Parathyroid adenoma (tissue), 2 donors: ENCODE measurements around the gene CEBPG.

ENCODE experiments used
- H2AFZ ChIP-seq: fragments of 300-600 bp; sonication (generic); one replicate; pipeline ENCODE4 v1.7.0; 2017; ENCODE audit warnings: antibody characterized with exemption, mild to moderate bottlenecking
- H3K27ac ChIP-seq: fragments of 300-600 bp; sonication (generic); one replicate; pipeline ENCODE4 v1.7.0; 2017
- H3K27me3 ChIP-seq: fragments of 300-600 bp; sonication (generic); one replicate; pipeline ENCODE4 v1.7.0; 2017; ENCODE audit warnings: low read length; ENCODE audit not compliant: control insufficient read depth, insufficient read depth
- H3K36me3 ChIP-seq: fragments of 300-600 bp; sonication (generic); one replicate; pipeline ENCODE4 v1.7.0; 2017; ENCODE audit warnings: low read length; ENCODE audit not compliant: control insufficient read depth, insufficient read depth
- H3K4me1 ChIP-seq: fragments of 300-600 bp; sonication (generic); one replicate; pipeline ENCODE4 v1.7.0; 2017; ENCODE audit warnings: control low read depth
- H3K4me2 ChIP-seq: fragments of 300-600 bp; sonication (generic); one replicate; pipeline ENCODE4 v1.7.0; 2017; ENCODE audit warnings: low read length
- H3K4me3 ChIP-seq: fragments of 300-600 bp; sonication (generic); one replicate; pipeline ENCODE4 v1.7.0; 2017; ENCODE audit warnings: low read depth, low read length
- H3K79me2 ChIP-seq: fragments of 300-600 bp; sonication (generic); one replicate; pipeline ENCODE4 v1.7.0; 2017; ENCODE audit warnings: control low read depth
- H3K9ac ChIP-seq: fragments of 300-600 bp; sonication (generic); one replicate; pipeline ENCODE4 v1.7.0; 2017; ENCODE audit warnings: mild to moderate bottlenecking
- H3K9me3 ChIP-seq: fragments of 300-600 bp; sonication (generic); one replicate; pipeline ENCODE4 v1.7.0; 2017; ENCODE audit warnings: low read length; ENCODE audit not compliant: control insufficient read depth
- TF ChIP-seq, protein P1 (sequence below): fragments of 300-600 bp; sonication (generic); IDR thresholded peaks from one replicate; pipeline ENCODE4 v1.7.0; 2017; ENCODE audit warnings: antibody characterized with exemption, mild to moderate bottlenecking
- donor health status: primary hyperparathyroidism.

Gene CEBPG

DNA sequence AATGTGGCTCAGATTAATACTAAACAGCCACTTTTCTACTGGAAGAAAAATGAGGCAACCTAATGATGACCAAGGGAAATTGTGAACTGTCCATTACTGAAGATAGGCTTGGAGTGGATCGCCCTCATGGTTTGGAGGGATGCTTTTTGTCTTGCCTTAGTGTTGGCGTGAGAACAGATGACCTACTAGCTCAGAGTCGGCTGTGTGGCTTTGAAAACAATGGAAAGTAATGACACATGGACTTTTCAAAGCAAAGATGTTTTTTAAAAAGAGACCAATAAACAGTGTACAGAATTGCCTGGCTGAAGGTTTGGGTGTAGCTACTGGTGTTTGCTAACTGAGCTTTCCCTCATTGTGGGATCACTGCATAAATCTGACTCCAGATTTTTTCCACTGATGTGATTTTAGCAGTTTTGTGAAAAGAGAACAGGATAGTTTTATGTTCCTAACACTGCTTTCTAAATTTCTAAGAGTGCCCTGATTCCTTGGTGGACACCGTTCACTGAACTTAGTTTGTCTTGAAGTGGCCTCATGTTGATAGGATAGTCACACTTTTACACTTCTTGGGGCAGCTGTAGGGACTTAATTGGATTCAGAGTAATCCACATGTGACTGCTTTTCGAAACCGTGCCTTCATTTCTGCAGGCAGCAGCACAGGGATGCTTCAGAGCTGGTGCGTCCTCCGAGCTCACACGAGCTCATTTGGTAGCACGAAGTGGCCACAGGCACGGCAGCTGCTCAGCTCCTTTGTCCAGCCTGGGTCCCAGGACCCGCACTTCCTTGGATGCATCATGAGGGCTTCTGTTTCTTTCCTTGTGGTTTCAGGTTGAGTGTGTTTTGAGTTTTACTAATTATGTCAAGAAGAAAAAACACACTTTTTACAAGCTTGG, 4.3 kb downstream of the CEBPG start:
- Histone ChIP-seq H3K36me3 (no peaks in the 10 kb centered on the region), H3K4me2 (no peak overlapping the region), H3K27ac (no peak overlapping the region), H3K4me1 (peaks cover 10% of the 10 kb centered on the region), H3K4me3 (no peak overlapping the region), H3K9ac (no peak overlapping the region), H3K9me3 (no peaks in the 10 kb centered on the region), H3K79me2 (peaks cover 29% of the 10 kb centered on the region), H2AFZ (no peak overlapping the region), H3K27me3 (no peaks in the 10 kb centered on the region)
- TF ChIP-seq, protein P1, sequence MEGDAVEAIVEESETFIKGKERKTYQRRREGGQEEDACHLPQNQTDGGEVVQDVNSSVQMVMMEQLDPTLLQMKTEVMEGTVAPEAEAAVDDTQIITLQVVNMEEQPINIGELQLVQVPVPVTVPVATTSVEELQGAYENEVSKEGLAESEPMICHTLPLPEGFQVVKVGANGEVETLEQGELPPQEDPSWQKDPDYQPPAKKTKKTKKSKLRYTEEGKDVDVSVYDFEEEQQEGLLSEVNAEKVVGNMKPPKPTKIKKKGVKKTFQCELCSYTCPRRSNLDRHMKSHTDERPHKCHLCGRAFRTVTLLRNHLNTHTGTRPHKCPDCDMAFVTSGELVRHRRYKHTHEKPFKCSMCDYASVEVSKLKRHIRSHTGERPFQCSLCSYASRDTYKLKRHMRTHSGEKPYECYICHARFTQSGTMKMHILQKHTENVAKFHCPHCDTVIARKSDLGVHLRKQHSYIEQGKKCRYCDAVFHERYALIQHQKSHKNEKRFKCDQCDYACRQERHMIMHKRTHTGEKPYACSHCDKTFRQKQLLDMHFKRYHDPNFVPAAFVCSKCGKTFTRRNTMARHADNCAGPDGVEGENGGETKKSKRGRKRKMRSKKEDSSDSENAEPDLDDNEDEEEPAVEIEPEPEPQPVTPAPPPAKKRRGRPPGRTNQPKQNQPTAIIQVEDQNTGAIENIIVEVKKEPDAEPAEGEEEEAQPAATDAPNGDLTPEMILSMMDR: no peak

DNA sequence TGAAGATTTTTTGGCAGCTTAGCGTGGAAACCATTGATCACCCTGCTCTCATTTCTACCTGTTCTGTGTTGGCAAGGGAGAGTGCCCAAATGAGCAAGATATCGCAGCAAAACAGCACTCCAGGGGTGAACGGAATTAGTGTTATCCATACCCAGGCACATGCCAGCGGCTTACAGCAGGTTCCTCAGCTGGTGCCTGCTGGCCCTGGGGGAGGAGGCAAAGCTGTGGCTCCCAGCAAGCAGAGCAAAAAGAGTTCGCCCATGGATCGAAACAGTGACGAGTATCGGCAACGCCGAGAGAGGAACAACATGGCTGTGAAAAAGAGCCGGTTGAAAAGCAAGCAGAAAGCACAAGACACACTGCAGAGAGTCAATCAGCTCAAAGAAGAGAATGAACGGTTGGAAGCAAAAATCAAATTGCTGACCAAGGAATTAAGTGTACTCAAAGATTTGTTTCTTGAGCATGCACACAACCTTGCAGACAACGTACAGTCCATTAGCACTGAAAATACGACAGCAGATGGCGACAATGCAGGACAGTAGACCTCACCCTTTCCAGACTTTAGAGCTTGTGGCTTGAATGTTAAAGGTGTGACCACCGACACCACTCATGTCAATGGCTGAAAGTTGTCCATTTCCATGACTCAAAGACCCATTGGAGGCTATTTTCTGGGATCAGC, 5.8 kb downstream of the CEBPG start:
- Histone ChIP-seq H3K9me3 (no peaks in the 10 kb centered on the region), H3K4me1 (peaks cover 10% of the 10 kb centered on the region), H3K79me2 (peaks cover 34% of the 10 kb centered on the region), H3K27ac (no peak overlapping the region), H3K4me3 (no peak overlapping the region), H3K36me3 (no peaks in the 10 kb centered on the region), H3K4me2 (no peak overlapping the region), H3K27me3 (no peaks in the 10 kb centered on the region), H2AFZ (no peak overlapping the region), H3K9ac (no peak overlapping the region)
- TF ChIP-seq, protein P1: no peak

DNA sequence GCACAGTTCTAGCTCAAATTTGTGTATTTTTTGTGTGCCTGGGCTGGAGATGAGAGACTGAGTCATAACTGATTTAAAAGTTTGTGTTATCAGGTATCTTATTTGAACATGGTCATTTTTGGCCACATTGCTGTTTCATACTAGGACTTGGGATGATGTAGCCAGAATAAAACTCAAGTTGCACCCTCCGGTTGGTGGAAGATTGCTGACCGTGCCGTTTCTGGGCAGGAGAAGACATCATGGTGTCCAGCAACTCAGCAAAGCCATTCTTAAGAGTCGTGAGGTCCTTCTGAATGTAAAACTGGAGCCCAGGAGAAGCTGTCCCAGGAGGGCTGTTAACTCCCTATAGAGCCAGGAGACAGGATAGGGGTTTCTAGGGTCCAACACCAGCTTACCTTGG, 7.6 kb downstream of the CEBPG start:
- H3K4me3 ChIP-seq: no peak overlapping the region
- no peak overlapping the region for H3K4me2 ChIP-seq
- H3K9ac ChIP-seq: no peak overlapping the region
- H3K4me1 ChIP-seq: no peaks in the 10 kb centered on the region
- no peaks in the 10 kb centered on the region for H3K9me3 ChIP-seq
- H3K27me3 ChIP-seq: no peaks in the 10 kb centered on the region
- TF ChIP-seq, protein P1: no peak
- no peaks in the 10 kb centered on the region for H3K36me3 ChIP-seq
- H3K27ac ChIP-seq: no peak overlapping the region
- H2AFZ ChIP-seq: no peak overlapping the region
- peaks cover 20% of the 10 kb centered on the region for H3K79me2 ChIP-seq

DNA sequence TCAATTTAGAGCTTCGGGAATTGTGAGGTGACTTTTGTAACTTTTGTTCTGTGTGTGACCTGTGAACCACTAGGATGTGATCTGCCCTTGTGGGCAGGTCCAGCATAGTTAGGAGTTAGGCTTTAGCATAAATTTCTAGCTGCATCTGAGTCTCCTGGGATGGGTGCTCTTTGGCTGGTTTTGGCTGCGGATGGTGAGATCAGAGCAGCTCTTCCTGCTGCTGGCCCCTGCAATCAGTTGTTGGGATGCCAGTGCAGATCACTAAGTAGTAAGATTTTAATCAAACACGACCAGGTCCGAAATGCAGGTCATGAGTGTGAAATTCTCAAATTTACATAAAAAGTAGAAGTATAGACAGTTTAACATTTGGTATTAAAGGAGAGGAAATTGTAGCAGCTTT, 8.5 kb downstream of the CEBPG start:
- H3K4me3 ChIP-seq: no peak overlapping the region
- no peaks in the 10 kb centered on the region for H3K9me3 ChIP-seq
- H3K27me3 ChIP-seq: no peaks in the 10 kb centered on the region
- H3K4me1 ChIP-seq: no peaks in the 10 kb centered on the region
- no peak overlapping the region for H3K9ac ChIP-seq
- no peak overlapping the region for H3K4me2 ChIP-seq
- no peak overlapping the region for H2AFZ ChIP-seq
- H3K36me3 ChIP-seq: no peaks in the 10 kb centered on the region
- H3K27ac ChIP-seq: no peak overlapping the region
- TF ChIP-seq, protein P1: no peak
- peaks cover 11% of the 10 kb centered on the region for H3K79me2 ChIP-seq
